ENCODE data around the gene HSFX3. TPM values are rescaled to one million over a fixed set of nuclear protein-coding genes. Genes with fewer than 3 reads are reported as not detected.
"Not testable (repeated sequence)": the region's sequence is repeated elsewhere in the genome, so short reads cannot be mapped to it uniquely, and the experiment has no call there.

Gene HSFX3
- total and polyA plus RNA-seq, 4 donors: 0.39 to 0.48 TPM; not detected in 2

GRCh38 chrX:149508467-149508866, 41.3 kb downstream of the HSFX3 start:
- H3K4me1 ChIP-seq (ENCODE audit: control insufficient read depth, insufficient read depth, low read length): peaks cover 14% of the 10 kb centered on the region
- no peaks in the 10 kb centered on the region for H3K27me3 ChIP-seq (ENCODE audit: control insufficient read depth, insufficient read depth, low read length)
- no peak overlapping the region for H3K4me3 ChIP-seq (ENCODE audit: low read depth, low read length)
- DNase-seq (ENCODE audit: low read depth in 4 of 6, low spot score in 6 of 6): no peak
- no CpG with 5 or more reads among the region's 1 CpG for WGBS (ENCODE audit: insufficient coverage)
- no peaks in the 10 kb centered on the region for H3K36me3 ChIP-seq (ENCODE audit: control insufficient read depth, insufficient read depth, low read length)
- H3K27ac ChIP-seq (ENCODE audit: low read depth, low read length): no peak overlapping the region
- H3K9me3 ChIP-seq (ENCODE audit: control insufficient read depth, insufficient read depth, low read length): no peaks in the 10 kb centered on the region

- no CpG with 5 or more reads among the region's 2 CpGs for WGBS (ENCODE audit: insufficient coverage)
- H3K27me3 ChIP-seq (ENCODE audit: control insufficient read depth, insufficient read depth, low read length): no peaks in the 10 kb centered on the region
Measured at GRCh38 chrX:149506349-149506748, 43.4 kb downstream of the HSFX3 start.

GRCh38 chrX:149505671-149506070, 44.1 kb downstream of the HSFX3 start:
- no peaks in the 10 kb centered on the region for H3K9me3 ChIP-seq (ENCODE audit: control insufficient read depth, insufficient read depth, low read length)
- WGBS (ENCODE audit: insufficient coverage): 78% methylated on average over 6 of the region's 9 CpGs
- no peak overlapping the region for H3K27ac ChIP-seq (ENCODE audit: low read depth, low read length)

More at GRCh38 chrX:149506349-149506748, 43.4 kb downstream of the HSFX3 start:
- peaks cover 11% of the 10 kb centered on the region for H3K4me1 ChIP-seq (ENCODE audit: control insufficient read depth, insufficient read depth, low read length)
- H3K9me3 ChIP-seq (ENCODE audit: control insufficient read depth, insufficient read depth, low read length): no peaks in the 10 kb centered on the region
- no peak overlapping the region for H3K27ac ChIP-seq (ENCODE audit: low read depth, low read length)
- no peak for DNase-seq (ENCODE audit: low read depth in 4 of 6, low spot score in 6 of 6)
- peaks cover 4% of the 10 kb centered on the region for H3K36me3 ChIP-seq (ENCODE audit: control insufficient read depth, insufficient read depth, low read length)
- no peak overlapping the region for H3K4me3 ChIP-seq (ENCODE audit: low read depth, low read length)

GRCh38 chrX:149504915-149505651, 44.6 kb downstream of the HSFX3 start, which contains the start of gene IDS:
Gene IDS, minus strand, starts transcription at chrX:149505306. Its CDS starts 169 bp downstream, at chrX:149505137.
- Histone ChIP-seq H3K4me1 (ENCODE audit: control insufficient read depth, insufficient read depth, low read length) (peaks cover 11% of the 10 kb centered on the region), H3K36me3 (ENCODE audit: control insufficient read depth, insufficient read depth, low read length) (peaks cover 4% of the 10 kb centered on the region), H3K27me3 (ENCODE audit: control insufficient read depth, insufficient read depth, low read length) (no peaks in the 10 kb centered on the region), H3K4me3 (ENCODE audit: low read depth, low read length) (peak within 1 kb of the TSS; percentile 58), H3K27ac (ENCODE audit: low read depth, low read length) (peak within 1 kb of the TSS; percentile 72), H3K9me3 (ENCODE audit: control insufficient read depth, insufficient read depth, low read length) (no peaks in the 10 kb centered on the region)
- DNase-seq (ENCODE audit: low read depth in 4 of 6, low spot score in 6 of 6): peak; percentile 49 to 96 (median 70)
- 21% methylated on average over 50 of the region's 54 CpGs for WGBS (ENCODE audit: insufficient coverage)

More at GRCh38 chrX:149505671-149506070, 44.1 kb downstream of the HSFX3 start:
- H3K36me3 ChIP-seq (ENCODE audit: control insufficient read depth, insufficient read depth, low read length): peaks cover 4% of the 10 kb centered on the region
- no peak overlapping the region for H3K4me3 ChIP-seq (ENCODE audit: low read depth, low read length)
- peaks cover 11% of the 10 kb centered on the region for H3K4me1 ChIP-seq (ENCODE audit: control insufficient read depth, insufficient read depth, low read length)
- no peak for DNase-seq (ENCODE audit: low read depth in 4 of 6, low spot score in 6 of 6)
- H3K27me3 ChIP-seq (ENCODE audit: control insufficient read depth, insufficient read depth, low read length): no peaks in the 10 kb centered on the region

GRCh38 chrX:149504226-149504914, 45.4 kb downstream of the HSFX3 start:
- H3K9me3 ChIP-seq (ENCODE audit: control insufficient read depth, insufficient read depth, low read length): no peaks in the 10 kb centered on the region
- peak in 2 of 6 donors; percentile 29 to 42 for DNase-seq (ENCODE audit: low read depth in 4 of 6, low spot score in 6 of 6)
- peaks cover 5% of the 10 kb centered on the region for H3K4me1 ChIP-seq (ENCODE audit: control insufficient read depth, insufficient read depth, low read length)
- no peaks in the 10 kb centered on the region for H3K27me3 ChIP-seq (ENCODE audit: control insufficient read depth, insufficient read depth, low read length)
- peak overlapping the region; percentile 58 for H3K4me3 ChIP-seq (ENCODE audit: low read depth, low read length)
- WGBS (ENCODE audit: insufficient coverage): 39% methylated on average over 9 of the region's 10 CpGs
- H3K36me3 ChIP-seq (ENCODE audit: control insufficient read depth, insufficient read depth, low read length): peaks cover 4% of the 10 kb centered on the region
- H3K27ac ChIP-seq (ENCODE audit: low read depth, low read length): peak overlapping the region; percentile 72

GRCh38 chrX:149503446-149503845, 46.3 kb downstream of the HSFX3 start:
- not testable (repeated sequence) for H3K36me3 ChIP-seq (ENCODE audit: control insufficient read depth, insufficient read depth, low read length); H3K4me1 ChIP-seq (ENCODE audit: control insufficient read depth, insufficient read depth, low read length); H3K27me3 ChIP-seq (ENCODE audit: control insufficient read depth, insufficient read depth, low read length); H3K4me3 ChIP-seq (ENCODE audit: low read depth, low read length); H3K27ac ChIP-seq (ENCODE audit: low read depth, low read length); H3K9me3 ChIP-seq (ENCODE audit: control insufficient read depth, insufficient read depth, low read length)
- WGBS (ENCODE audit: insufficient coverage): no CpG with 5 or more reads among the region's 10 CpGs
- DNase-seq (ENCODE audit: low read depth in 4 of 6, low spot score in 6 of 6): peak in 2 of 6 donors; percentile 49 to 70

GRCh38 chrX:149502923-149503322, 46.8 kb downstream of the HSFX3 start:
- not testable (repeated sequence) for H3K4me3 ChIP-seq (ENCODE audit: low read depth, low read length); DNase-seq (ENCODE audit: low read depth in 4 of 6, low spot score in 6 of 6)
- WGBS (ENCODE audit: insufficient coverage): no CpG with 5 or more reads among the region's 5 CpGs

GRCh38 chrX:149499766-149500165, 50.0 kb downstream of the HSFX3 start:
- H3K4me3 ChIP-seq (ENCODE audit: low read depth, low read length): no peak overlapping the region
- H3K27me3 ChIP-seq (ENCODE audit: control insufficient read depth, insufficient read depth, low read length): no peaks in the 10 kb centered on the region
- peaks cover 5% of the 10 kb centered on the region for H3K4me1 ChIP-seq (ENCODE audit: control insufficient read depth, insufficient read depth, low read length)
- no peaks in the 10 kb centered on the region for H3K9me3 ChIP-seq (ENCODE audit: control insufficient read depth, insufficient read depth, low read length)
- H3K27ac ChIP-seq (ENCODE audit: low read depth, low read length): no peak overlapping the region
- WGBS (ENCODE audit: insufficient coverage): 63% methylated on average over 2 of the region's 5 CpGs
- H3K36me3 ChIP-seq (ENCODE audit: control insufficient read depth, insufficient read depth, low read length): peaks cover 14% of the 10 kb centered on the region
- no peak for DNase-seq (ENCODE audit: low read depth in 4 of 6, low spot score in 6 of 6)

More at GRCh38 chrX:149502923-149503322, 46.8 kb downstream of the HSFX3 start:
- not testable (repeated sequence) for H3K27ac ChIP-seq (ENCODE audit: low read depth, low read length); H3K9me3 ChIP-seq (ENCODE audit: control insufficient read depth, insufficient read depth, low read length); H3K36me3 ChIP-seq (ENCODE audit: control insufficient read depth, insufficient read depth, low read length); H3K27me3 ChIP-seq (ENCODE audit: control insufficient read depth, insufficient read depth, low read length); H3K4me1 ChIP-seq (ENCODE audit: control insufficient read depth, insufficient read depth, low read length)

GRCh38 chrX:149498767-149499166, 51.0 kb downstream of the HSFX3 start:
- Histone ChIP-seq H3K9me3 (ENCODE audit: control insufficient read depth, insufficient read depth, low read length) (no peaks in the 10 kb centered on the region), H3K4me3 (ENCODE audit: low read depth, low read length) (no peak overlapping the region), H3K27me3 (ENCODE audit: control insufficient read depth, insufficient read depth, low read length) (no peaks in the 10 kb centered on the region), H3K27ac (ENCODE audit: low read depth, low read length) (no peak overlapping the region), H3K36me3 (ENCODE audit: control insufficient read depth, insufficient read depth, low read length) (peaks cover 21% of the 10 kb centered on the region), H3K4me1 (ENCODE audit: control insufficient read depth, insufficient read depth, low read length) (no peaks in the 10 kb centered on the region)
- WGBS (ENCODE audit: insufficient coverage): no CpG with 5 or more reads among the region's 4 CpGs
- DNase-seq (ENCODE audit: low read depth in 4 of 6, low spot score in 6 of 6): no peak

Data from spinal cord (tissue), 10 donors.